HepG2 (cell line): ENCODE results near the gene KIRREL3. TPM values are rescaled to one million over a fixed set of nuclear protein-coding genes. Genes with fewer than 3 reads are reported as not detected.

ENCODE experiments used
- ATAC-seq: fragments of 200-7000 bp; cut with Tn5 transposase; 3 replicates; pipeline ENCODE4 v1.9.1; 2020; ENCODE audit warnings: mild to moderate bottlenecking, moderate library complexity
- BruUV-seq: library from RNA; stranded (reverse); fragments of 400-500 nt; replicated peaks from 2 replicates; lab custom pipeline; 2021; lab: Mats Ljungman, UMichigan
- CTCF ChIA-PET: fragments of 300-600 bp; formaldehyde crosslinking; extraction: SDS; loops from one replicate; lab custom pipeline; 2021; ENCODE audit warnings: low total read pairs, inconsistent platforms, low intra/inter-chr PET ratio; lab: Yijun Ruan, JAX
- POLR2A ChIA-PET: fragments of 350-600 bp; sonication (Branson Sonifier 250); formaldehyde crosslinking; loops from one replicate; lab custom pipeline; 2020; ENCODE audit warnings: antibody characterized with exemption, inconsistent platforms; lab: Yijun Ruan, JAX
- DNase-seq: peaks from one replicate; pipeline ENCODE4 v3.0.0-alpha.2; 2015; ENCODE audit warnings: low spot score
- FAIRE-seq: peaks from 3 replicates; lab custom pipeline; 2011; peaks lifted over from hg19 to GRCh38; lab: Jason Lieb, UNC
- H2AFZ ChIP-seq: one replicate; pipeline ENCODE4 v1.6.1; 2011; ENCODE audit warnings: low read length, inconsistent platforms
- H3K27ac ChIP-seq: fragments of 300-600 bp; 3 replicates; pipeline ENCODE4 v1.8.0; 2011; ENCODE audit warnings: mixed run types, mild to moderate bottlenecking, mixed read lengths, low read length, inconsistent platforms; ENCODE audit not compliant: insufficient read depth; ENCODE audit errors: extremely low read length
- H3K27me3 ChIP-seq, 2 experiments: fragments of 200-600 bp in 1 of 2; 2 replicates in 1 of 2; 3 replicates in 1 of 2; pipeline versions ENCODE4 v1.6.0 to v1.8.0; 2011; ENCODE audit warnings: low read length in 2 of 2, mild to moderate bottlenecking in 2 of 2, moderate library complexity in 2 of 2, inconsistent platforms in 1 of 2; ENCODE audit not compliant: insufficient read depth in 2 of 2, control insufficient read depth in 1 of 2
- H3K36me3 ChIP-seq, 2 experiments: fragments of 200-600 bp in 1 of 2; replicated peaks in 1 of 2; 2 replicates in 1 of 2; 3 replicates in 1 of 2; pipeline versions ENCODE4 v1.5.1 to v1.8.0; 2011; ENCODE audit warnings: low read length in 2 of 2, inconsistent platforms in 1 of 2; ENCODE audit not compliant: insufficient read depth in 2 of 2, control insufficient read depth in 1 of 2
- H3K4me1 ChIP-seq: 2 replicates; pipeline ENCODE4 v1.5.1; 2012; ENCODE audit warnings: low read length, inconsistent platforms; ENCODE audit not compliant: insufficient read depth
- H3K4me2 ChIP-seq: 2 replicates; pipeline ENCODE4 v1.6.0; 2011; ENCODE audit warnings: low read depth, low read length, inconsistent platforms
- H3K4me3 ChIP-seq, 3 experiments: fragments of 200-600 bp in 1 of 3; sonication (generic), shearing (Covaris generic) in 1 of 3; replicated peaks in 1 of 3; 2 replicates each; pipeline ENCODE4 v1.5.1; 2011 to 2016; ENCODE audit warnings: low read length in 3 of 3, inconsistent platforms in 2 of 3, low read depth in 2 of 3, mild to moderate bottlenecking in 2 of 3, control low read depth in 1 of 3, mixed read lengths in 1 of 3; ENCODE audit not compliant: insufficient read depth in 1 of 3
- H3K79me2 ChIP-seq: one replicate; pipeline ENCODE4 v1.6.1; 2011; ENCODE audit warnings: low read length, inconsistent platforms; ENCODE audit not compliant: insufficient read depth
- H3K9ac ChIP-seq: 2 replicates; pipeline ENCODE4 v1.6.0; 2011; ENCODE audit warnings: mild to moderate bottlenecking, low read depth, low read length, inconsistent platforms; ENCODE audit not compliant: insufficient read depth
- H3K9me3 ChIP-seq: 2 replicates; pipeline ENCODE4 v1.5.1; 2012; ENCODE audit warnings: mild to moderate bottlenecking, low read length
- H4K20me1 ChIP-seq: 2 replicates; pipeline ENCODE4 v1.6.0; 2011; ENCODE audit warnings: inconsistent platforms, mild to moderate bottlenecking, low read length, moderate library complexity; ENCODE audit not compliant: insufficient read depth
- ADNP ChIP-seq: sonication (generic); formaldehyde crosslinking; IDR thresholded peaks from 2 replicates; pipeline ENCODE4 v1.4.0; 2020; ENCODE audit warnings: missing genetic modification reagents
- CBX1 ChIP-seq: IDR thresholded peaks from one replicate; pipeline ENCODE4 v1.6.1; 2016; ENCODE audit warnings: antibody characterized with exemption, low read depth
- ELF4 ChIP-seq: sonication (generic); formaldehyde crosslinking; IDR thresholded peaks from 2 replicates; pipeline ENCODE4 v1.5.0; 2020; ENCODE audit warnings: missing genetic modification reagents, mild to moderate bottlenecking, moderate library complexity, borderline replicate concordance
- GATAD2A ChIP-seq: IDR thresholded peaks from 2 replicates; pipeline ENCODE4 v1.6.1; 2016
- HMG20A ChIP-seq: IDR thresholded peaks from 2 replicates; pipeline ENCODE4 v1.6.1; 2016; ENCODE audit warnings: borderline replicate concordance
- JUNB ChIP-seq: sonication (generic); formaldehyde crosslinking; IDR thresholded peaks from 2 replicates; pipeline ENCODE4 v1.8.0; 2022; ENCODE audit warnings: missing genetic modification reagents, mild to moderate bottlenecking, borderline replicate concordance
- NFKBIZ ChIP-seq: IDR thresholded peaks from 2 replicates; pipeline ENCODE4 v1.6.1; 2018; ENCODE audit warnings: missing genetic modification reagents, missing compliant biosample characterization
- REXO4 ChIP-seq: sonication (generic); formaldehyde crosslinking; IDR thresholded peaks from 2 replicates; pipeline ENCODE4 v1.8.0; 2022; ENCODE audit warnings: missing genetic modification reagents, mild to moderate bottlenecking, borderline replicate concordance
- TERF1 ChIP-seq: sonication (generic); formaldehyde crosslinking; IDR thresholded peaks from 2 replicates; pipeline ENCODE4 v1.8.0; 2022; ENCODE audit warnings: mild to moderate bottlenecking, missing genetic modification reagents, moderate library complexity
- ZNF317 ChIP-seq: sonication (generic); formaldehyde crosslinking; IDR thresholded peaks from 2 replicates; pipeline ENCODE4 v1.5.0; 2020; ENCODE audit warnings: mild to moderate bottlenecking, missing genetic modification reagents
- ZNF687 ChIP-seq: sonication (generic); formaldehyde crosslinking; IDR thresholded peaks from 2 replicates; pipeline ENCODE4 v1.5.1; 2020; ENCODE audit warnings: mild to moderate bottlenecking, missing genetic modification reagents, moderate library complexity
- ZNF691 ChIP-seq: sonication (generic); formaldehyde crosslinking; IDR thresholded peaks from 2 replicates; pipeline ENCODE4 v1.4.0; 2020; ENCODE audit warnings: missing genetic modification reagents, low read depth, mild to moderate bottlenecking, borderline replicate concordance
- ZNF761 ChIP-seq: sonication (generic); formaldehyde crosslinking; conservative IDR thresholded peaks from 2 replicates; pipeline ENCODE4 v1.4.0; 2020; ENCODE audit warnings: mild to moderate bottlenecking, missing genetic modification reagents
- ZNF772 ChIP-seq: sonication (generic); formaldehyde crosslinking; IDR thresholded peaks from 2 replicates; pipeline ENCODE4 v1.5.0; 2020; ENCODE audit warnings: mild to moderate bottlenecking, missing genetic modification reagents
- WGBS: methylation state at CpG from one replicate; pipeline ENCODE4 v1.1.6; 2017; ENCODE audit warnings: low lambda C conversion rate; 5-methylcytosine and 5-hydroxymethylcytosine counted together
- in situ Hi-C: cut with HindIII; loops from 2 replicates; pipeline ENCODE4 v1.10.0; 2017; ENCODE audit warnings: low pct_unique_long_range_greater_than_20kb; ENCODE audit not compliant: extremely low pct_ligation_motif_present
- intact Hi-C: fragments of 100-400 bp; cut with micrococcal nuclease; formaldehyde crosslinking; loops from one replicate; pipeline ENCODE4 v1.10.0; 2022; ENCODE audit not compliant: unreplicated experiment
- polyA plus RNA-seq, 8 experiments: library from polyadenylated mRNA; depleted of rRNA in 3 of 8; stranded (reverse) in 7 of 8; unstranded in 1 of 8; fragments of >200 nt; fragmentation: Illumina TruSeq in 4 of 8; extraction: Trizol in 4 of 8; gene quantifications; 2 replicates each; pipeline versions ENCODE4 v1.2.1 to v1.2.3, GENCODE V29; 2011 to 2016; ENCODE audit warnings: low read depth in 4 of 8, missing spikeins in 1 of 8, mixed read lengths in 1 of 8; ENCODE audit not compliant: insufficient read depth in 1 of 8
- total RNA-seq, 5 experiments: library from RNA; depleted of rRNA; stranded (reverse); fragments of >200 nt; fragmentation: Illumina TruSeq; extraction: Trizol; gene quantifications; 2 replicates each; pipeline ENCODE4 v1.2.3, GENCODE V29; 2016; ENCODE audit warnings: low read depth in 1 of 5
- TF ChIP-seq, protein P1 (sequence below): IDR thresholded peaks from 2 replicates; pipeline ENCODE4 v1.6.1; 2016; ENCODE audit warnings: mild to moderate bottlenecking

The KIRREL3 gene
- total and polyA plus RNA-seq, 2 of the 13 experiments (the other 11 are each of a cell fraction or from before 2014, with no cell fraction given): not detected

DNA sequence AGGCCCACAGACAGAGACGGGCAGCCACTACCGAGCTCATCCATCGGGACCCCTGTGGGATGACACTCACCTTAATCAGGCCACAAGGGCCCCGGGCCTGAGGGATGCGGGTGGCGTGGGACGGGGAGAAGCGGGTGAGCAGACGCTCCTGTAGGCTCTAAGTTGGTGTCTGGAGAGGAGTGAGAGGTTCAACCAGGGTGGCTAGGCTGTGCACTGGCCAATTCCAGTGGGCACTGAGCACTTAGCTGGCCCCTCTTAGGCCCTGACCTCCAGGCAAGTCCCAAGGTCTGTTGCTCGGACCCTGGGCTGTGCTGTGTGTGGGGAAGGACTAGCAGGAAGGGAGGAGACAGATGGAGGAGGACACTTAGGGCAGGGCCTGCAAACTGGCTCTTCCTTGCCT is 505.7 kb downstream of the KIRREL3 start:
- ChIA-PET CTCF (no interaction called here), POLR2A (no interaction called here)
- H3K27ac ChIP-seq: no peak overlapping the region
- WGBS: 16% methylated on average over 3 of the region's 10 CpGs
- peaks cover 3 to 53% of the 10 kb centered on the region in 2 experiments; a peak in 4 of 5 replicates for H3K27me3 ChIP-seq
- no peaks in the 10 kb centered on the region for H3K36me3 ChIP-seq
- no TSS peak for BruUV-seq
- intact Hi-C loops (no loop called here), in situ Hi-C loops (no loop called here)
- H3K4me2 ChIP-seq: no peak overlapping the region
- no peak overlapping the region for H3K9ac ChIP-seq
- H3K9me3 ChIP-seq: no peaks in the 10 kb centered on the region
- no peaks in the 10 kb centered on the region for H3K4me1 ChIP-seq
- FAIRE-seq (no peak), ATAC-seq (no peak; the same call in 2 of the 3 replicates), DNase-seq (no peak)
- H3K79me2 ChIP-seq: no peaks in the 10 kb centered on the region
- H3K4me3 ChIP-seq: no peak overlapping the region
- H4K20me1 ChIP-seq: no peaks in the 10 kb centered on the region
- TF ChIP-seq TERF1 (no peak), JUNB (no peak), ZNF691 (CRISPR knock-in tag) (no peak), GATAD2A (CRISPR knock-in tag) (no peak), ELF4 (CRISPR knock-in tag) (no peak), ZNF761 (CRISPR knock-in tag) (no peak), REXO4 (no peak), NFKBIZ (CRISPR knock-in tag) (no peak), ZNF687 (CRISPR knock-in tag) (no peak), ZNF317 (no peak), ZNF772 (CRISPR knock-in tag) (no peak), ADNP (CRISPR knock-in tag) (no peak), CBX1 (no peak), HMG20A (no peak)
- TF ChIP-seq, protein P1, sequence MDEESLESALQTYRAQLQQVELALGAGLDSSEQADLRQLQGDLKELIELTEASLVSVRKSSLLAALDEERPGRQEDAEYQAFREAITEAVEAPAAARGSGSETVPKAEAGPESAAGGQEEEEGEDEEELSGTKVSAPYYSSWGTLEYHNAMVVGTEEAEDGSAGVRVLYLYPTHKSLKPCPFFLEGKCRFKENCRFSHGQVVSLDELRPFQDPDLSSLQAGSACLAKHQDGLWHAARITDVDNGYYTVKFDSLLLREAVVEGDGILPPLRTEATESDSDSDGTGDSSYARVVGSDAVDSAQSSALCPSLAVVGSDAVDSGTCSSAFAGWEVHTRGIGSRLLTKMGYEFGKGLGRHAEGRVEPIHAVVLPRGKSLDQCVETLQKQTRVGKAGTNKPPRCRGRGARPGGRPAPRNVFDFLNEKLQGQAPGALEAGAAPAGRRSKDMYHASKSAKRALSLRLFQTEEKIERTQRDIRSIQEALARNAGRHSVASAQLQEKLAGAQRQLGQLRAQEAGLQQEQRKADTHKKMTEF (CRISPR knock-in tag): no peak
- no peak overlapping the region for H2AFZ ChIP-seq
